Endodermal cell (in vitro differentiated cells): ENCODE results near the gene LMX1A. TPM values are rescaled to one million over a fixed set of nuclear protein-coding genes. Genes with fewer than 3 reads are reported as not detected.

ENCODE experiments used
- DNase-seq: peaks from one replicate; pipeline ENCODE4 v3.0.0-alpha.2; 2017
- H3K27ac ChIP-seq: 2 replicates; pipeline ENCODE4 v1.5.1; 2013; ENCODE audit warnings: mild to moderate bottlenecking, low read depth, low read length, moderate library complexity
- H3K27me3 ChIP-seq: 2 replicates; pipeline ENCODE4 v1.6.1; 2013; ENCODE audit warnings: mild to moderate bottlenecking, low read length, moderate library complexity; ENCODE audit not compliant: insufficient read depth, control insufficient read depth, poor library complexity, severe bottlenecking
- H3K36me3 ChIP-seq: 2 replicates; pipeline ENCODE4 v1.7.0; 2013; ENCODE audit warnings: mild to moderate bottlenecking, low read length, moderate library complexity; ENCODE audit not compliant: control insufficient read depth, insufficient read depth
- H3K4me1 ChIP-seq: one replicate; pipeline ENCODE4 v1.7.0; 2013; ENCODE audit warnings: low read length; ENCODE audit not compliant: control insufficient read depth, insufficient read depth
- H3K4me3 ChIP-seq: 2 replicates; pipeline ENCODE4 v1.5.1; 2013; ENCODE audit warnings: mild to moderate bottlenecking, low read length, moderate library complexity
- H3K9ac ChIP-seq: 2 replicates; pipeline ENCODE4 v1.6.1; 2013; ENCODE audit warnings: mild to moderate bottlenecking, low read length, moderate library complexity; ENCODE audit not compliant: poor library complexity, severe bottlenecking; ENCODE audit errors: extremely low read depth
- H3K9me3 ChIP-seq: 2 replicates; pipeline ENCODE4 v1.6.1; 2013; ENCODE audit warnings: mild to moderate bottlenecking, low read length, moderate library complexity; ENCODE audit not compliant: control insufficient read depth
- H3K27ac Mint-ChIP-seq: 2 replicates; pipeline ENCODE4 v1.8.0; 2020; ENCODE audit warnings: mixed read lengths
- H3K27me3 Mint-ChIP-seq: 2 replicates; pipeline ENCODE4 v1.8.0; 2021; ENCODE audit warnings: mild to moderate bottlenecking, mixed read lengths; ENCODE audit not compliant: insufficient read depth
- H3K36me3 Mint-ChIP-seq: 2 replicates; pipeline ENCODE4 v1.8.0; 2020; ENCODE audit warnings: low read depth, mixed read lengths
- H3K4me1 Mint-ChIP-seq: 2 replicates; pipeline ENCODE4 v1.8.0; 2020; ENCODE audit warnings: mixed read lengths
- H3K4me3 Mint-ChIP-seq: 2 replicates; pipeline ENCODE4 v1.8.0; 2020; ENCODE audit warnings: mild to moderate bottlenecking, moderate library complexity, mixed read lengths
- H3K9me3 Mint-ChIP-seq: 2 replicates; pipeline ENCODE4 v1.8.0; 2020; ENCODE audit warnings: mild to moderate bottlenecking, mixed read lengths
- CTCF ChIP-seq: fragments of 200-600 bp; sonication (generic); conservative IDR thresholded peaks from 2 replicates; pipeline ENCODE4 v1.5.0; 2021; ENCODE audit warnings: antibody characterized with exemption, mild to moderate bottlenecking
- WGBS, 2 experiments: methylation state at CpG; one replicate each; pipeline versions ENCODE4 v1.1.5 to v1.1.7; 2013; ENCODE audit warnings: missing lambda C conversion rate in 2 of 2, mixed read lengths in 1 of 2; ENCODE audit not compliant: insufficient coverage in 1 of 2, insufficient read length in 1 of 2; 5-methylcytosine and 5-hydroxymethylcytosine counted together
- total RNA-seq, 2 donors: library from RNA; stranded (reverse); fragmentation: NEBNext Ultra II Directional in 1 of 2; extraction: Animal tissue kit (Norgen Biotek cat#: 25700) in 1 of 2; gene quantifications; 2 replicates in 1 of 2; 3 replicates in 1 of 2; pipeline ENCODE4 v1.2.1, GENCODE V29; 2021

Gene LMX1A
- total RNA-seq, 2 donors from 2014 or later: 0.13 to 1.6 TPM

DNA sequence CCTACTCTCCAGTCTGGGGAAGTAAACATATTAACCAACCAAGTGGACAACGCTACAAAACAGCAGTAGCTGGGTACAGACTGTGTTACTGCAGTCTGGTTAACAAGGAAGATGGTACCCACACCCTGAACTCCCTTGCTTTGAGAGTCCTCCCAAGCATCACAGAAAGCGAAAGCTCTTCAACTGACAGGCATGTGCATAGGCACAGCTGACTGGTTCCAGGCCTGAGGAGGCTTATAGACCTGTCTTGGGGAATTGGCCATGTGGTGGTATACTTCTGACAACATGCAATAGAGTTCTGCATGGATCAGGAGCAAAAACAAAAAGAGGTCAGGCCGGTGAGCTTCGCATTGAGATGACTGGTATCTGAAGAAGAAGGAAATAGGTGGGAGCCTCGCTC, 17.4 kb downstream of the LMX1A start:
- no peaks in the 10 kb centered on the region for H3K36me3 Mint-ChIP-seq
- no peaks in the 10 kb centered on the region for H3K9me3 Mint-ChIP-seq
- peaks cover 10% of the 10 kb centered on the region for H3K4me1 Mint-ChIP-seq
- Histone ChIP-seq H3K9ac (no peak overlapping the region), H3K27ac (no peak overlapping the region), H3K4me1 (no peaks in the 10 kb centered on the region), H3K36me3 (no peaks in the 10 kb centered on the region), H3K9me3 (no peaks in the 10 kb centered on the region), H3K4me3 (no peak overlapping the region), H3K27me3 (peaks cover 10% of the 10 kb centered on the region)
- no peak for DNase-seq
- H3K27ac Mint-ChIP-seq: no peak overlapping the region
- H3K27me3 Mint-ChIP-seq: peaks cover 45% of the 10 kb centered on the region
- H3K4me3 Mint-ChIP-seq: no peak overlapping the region
- no peak for TF ChIP-seq CTCF
- 85 to 92% methylated on average over 3 to 5 of the region's 5 CpGs for WGBS, 2 experiments

GRCh38 chr1:165330483-165330882, 26.0 kb downstream of the LMX1A start:
- TF ChIP-seq CTCF: no peak
- H3K36me3 ChIP-seq: no peaks in the 10 kb centered on the region
- Mint-ChIP-seq H3K4me3 (no peak overlapping the region), H3K9me3 (no peaks in the 10 kb centered on the region), H3K4me1 (peaks cover 42% of the 10 kb centered on the region), H3K27ac (no peak overlapping the region), H3K27me3 (no peaks in the 10 kb centered on the region), H3K36me3 (no peaks in the 10 kb centered on the region)
- no peaks in the 10 kb centered on the region for H3K9me3 ChIP-seq
- no peak overlapping the region for H3K4me3 ChIP-seq
- H3K4me1 ChIP-seq: peaks cover 26% of the 10 kb centered on the region
- no peak overlapping the region for H3K27ac ChIP-seq
- H3K9ac ChIP-seq: no peak overlapping the region
- DNase-seq: no peak
- 0 to 61% methylated on average over 1 to 3 of the region's 3 CpGs for WGBS, 2 experiments
- no peaks in the 10 kb centered on the region for H3K27me3 ChIP-seq

- no peaks in the 10 kb centered on the region for H3K9me3 Mint-ChIP-seq
- Histone ChIP-seq H3K27me3 (no peaks in the 10 kb centered on the region), H3K36me3 (no peaks in the 10 kb centered on the region), H3K4me3 (no peak overlapping the region), H3K9ac (no peak overlapping the region), H3K27ac (no peak overlapping the region), H3K9me3 (no peaks in the 10 kb centered on the region), H3K4me1 (peaks cover 29% of the 10 kb centered on the region)
- H3K27ac Mint-ChIP-seq: no peak overlapping the region
- H3K4me1 Mint-ChIP-seq: peaks cover 53% of the 10 kb centered on the region
- no peaks in the 10 kb centered on the region for H3K36me3 Mint-ChIP-seq
- H3K27me3 Mint-ChIP-seq: no peaks in the 10 kb centered on the region
- TF ChIP-seq CTCF: no peak
- 48 to 80% methylated on average over 4 to 5 of the region's 5 CpGs for WGBS, 2 experiments
- DNase-seq: no peak
- no peak overlapping the region for H3K4me3 Mint-ChIP-seq
Observed at GRCh38 chr1:165329104-165329503, 27.4 kb downstream of the LMX1A start.
